Loucy (cell line): ENCODE measurements around the gene GNAI3.
A peak's percentile ranks its signal among the peaks of the same experiment; 100 is the strongest.

ENCODE experiments used
- EZH2phosphoT487 ChIP-seq: fragments of 200-600 bp; IDR thresholded peaks from 2 replicates; pipeline ENCODE4 v1.6.1; 2018; ENCODE audit warnings: antibody characterized with exemption, mild to moderate bottlenecking, moderate library complexity, borderline replicate concordance
- TF ChIP-seq, protein P1 (sequence below): fragments of 200-600 bp; sonication (generic); conservative IDR thresholded peaks from 2 replicates; pipeline ENCODE4 v1.5.1; 2014; ENCODE audit warnings: mild to moderate bottlenecking, antibody characterized with exemption, low read length

DNA sequence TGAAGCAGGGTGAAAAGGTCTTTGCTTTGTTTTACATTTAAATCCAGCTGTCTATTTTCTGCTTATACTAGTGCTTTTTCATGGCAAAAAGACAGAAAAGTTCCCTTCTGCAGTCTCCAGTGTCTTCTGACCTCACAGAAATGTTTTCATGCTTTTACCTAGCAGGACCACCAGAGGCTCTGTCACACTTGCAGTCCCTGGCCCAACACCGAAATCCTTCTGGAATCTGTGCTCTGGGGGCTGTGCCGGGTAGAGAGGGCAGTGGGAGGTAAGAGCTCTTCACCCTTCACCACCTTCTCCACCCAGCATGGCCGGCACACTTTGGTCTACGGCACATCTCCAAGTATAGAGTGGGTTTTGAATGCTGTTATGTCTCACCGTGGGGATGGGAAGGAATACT lies 50.2 kb downstream of the GNAI3 start:
- TF ChIP-seq, protein P1, sequence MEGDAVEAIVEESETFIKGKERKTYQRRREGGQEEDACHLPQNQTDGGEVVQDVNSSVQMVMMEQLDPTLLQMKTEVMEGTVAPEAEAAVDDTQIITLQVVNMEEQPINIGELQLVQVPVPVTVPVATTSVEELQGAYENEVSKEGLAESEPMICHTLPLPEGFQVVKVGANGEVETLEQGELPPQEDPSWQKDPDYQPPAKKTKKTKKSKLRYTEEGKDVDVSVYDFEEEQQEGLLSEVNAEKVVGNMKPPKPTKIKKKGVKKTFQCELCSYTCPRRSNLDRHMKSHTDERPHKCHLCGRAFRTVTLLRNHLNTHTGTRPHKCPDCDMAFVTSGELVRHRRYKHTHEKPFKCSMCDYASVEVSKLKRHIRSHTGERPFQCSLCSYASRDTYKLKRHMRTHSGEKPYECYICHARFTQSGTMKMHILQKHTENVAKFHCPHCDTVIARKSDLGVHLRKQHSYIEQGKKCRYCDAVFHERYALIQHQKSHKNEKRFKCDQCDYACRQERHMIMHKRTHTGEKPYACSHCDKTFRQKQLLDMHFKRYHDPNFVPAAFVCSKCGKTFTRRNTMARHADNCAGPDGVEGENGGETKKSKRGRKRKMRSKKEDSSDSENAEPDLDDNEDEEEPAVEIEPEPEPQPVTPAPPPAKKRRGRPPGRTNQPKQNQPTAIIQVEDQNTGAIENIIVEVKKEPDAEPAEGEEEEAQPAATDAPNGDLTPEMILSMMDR: peak; percentile 54
- TF ChIP-seq EZH2phosphoT487: no peak
